Stimulated activated CD8-positive, alpha-beta memory T cell treated with anti-CD3 and anti-CD28 coated beads, Interleukin-2, amount 100 ng/mL, for 48 hours (primary cell): ENCODE measurements around the gene AJUBA.
"Not testable (repeated sequence)": the region's sequence is repeated elsewhere in the genome, so short reads cannot be mapped to it uniquely, and the experiment has no call there.

Experiments
- DNase-seq, 2 donors: peaks; one replicate each; pipeline ENCODE4 v3.0.0-alpha.2; 2020; ENCODE audit warnings: low read depth in 2 of 2

AJUBA gene

DNA sequence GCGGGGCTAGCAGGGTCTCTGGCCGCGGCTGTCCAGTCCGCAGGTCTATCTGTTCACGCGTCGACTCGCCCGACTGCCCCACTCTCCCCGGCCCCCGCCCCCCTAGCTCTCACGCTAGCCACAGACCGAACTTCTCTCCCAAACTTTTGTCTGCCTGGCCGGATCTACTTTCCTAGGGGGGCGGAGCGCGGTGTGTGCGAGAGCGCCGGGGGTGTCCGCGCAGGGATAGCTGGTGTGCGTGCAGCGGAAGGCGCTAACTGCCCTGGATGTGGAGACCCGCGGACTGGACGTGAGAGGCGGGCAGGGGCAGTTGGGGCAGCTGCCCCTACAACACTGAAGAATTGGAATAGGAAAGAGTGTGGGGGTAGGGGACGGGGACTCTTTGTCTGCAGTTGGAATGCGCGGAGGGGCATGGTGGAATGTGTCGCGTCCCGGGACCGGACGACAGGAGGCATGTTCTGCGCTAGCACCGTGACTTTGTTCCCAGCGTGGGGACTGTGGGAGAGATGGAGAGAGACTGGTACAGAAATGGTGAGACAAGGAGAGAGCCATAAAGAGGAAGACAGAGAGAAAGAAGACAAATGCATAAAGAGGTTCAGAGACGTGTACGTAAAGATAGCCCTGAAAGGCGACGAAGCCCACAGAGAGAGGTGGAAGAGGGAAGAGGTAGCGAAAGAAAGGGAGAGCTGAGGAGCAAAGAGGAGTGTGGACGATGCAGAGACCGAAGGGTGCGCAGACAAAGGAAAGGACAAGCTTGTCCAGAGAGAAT lies at the start of gene AJUBA:
TSS of gene AJUBA (minus strand) at position 75 of the 769 bp plus-strand sequence. CDS start 285 bp downstream, outside the sequence.
- DNase-seq, result peak; percentile 48 to 61

DNA sequence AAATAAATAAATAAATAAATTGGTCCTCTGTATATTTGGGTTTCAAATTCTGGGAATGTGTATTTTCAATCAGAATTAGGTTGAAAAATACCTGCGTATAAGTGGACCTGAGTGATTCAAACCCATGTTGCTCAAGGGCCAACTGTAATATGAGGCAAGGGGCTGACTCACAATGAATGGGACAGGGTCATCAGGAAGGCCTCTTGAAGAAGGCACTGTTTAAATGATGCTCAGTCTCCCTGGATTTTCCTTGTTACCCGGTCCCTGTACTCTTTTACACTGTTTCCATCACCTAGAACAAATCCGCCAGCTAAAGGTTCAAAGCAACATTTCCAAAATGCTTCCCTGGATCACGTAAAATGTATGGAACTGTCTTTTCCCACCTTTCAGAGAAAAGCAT lies 48.6 kb upstream of the AJUBA start:
- DNase-seq, result no peak

DNA sequence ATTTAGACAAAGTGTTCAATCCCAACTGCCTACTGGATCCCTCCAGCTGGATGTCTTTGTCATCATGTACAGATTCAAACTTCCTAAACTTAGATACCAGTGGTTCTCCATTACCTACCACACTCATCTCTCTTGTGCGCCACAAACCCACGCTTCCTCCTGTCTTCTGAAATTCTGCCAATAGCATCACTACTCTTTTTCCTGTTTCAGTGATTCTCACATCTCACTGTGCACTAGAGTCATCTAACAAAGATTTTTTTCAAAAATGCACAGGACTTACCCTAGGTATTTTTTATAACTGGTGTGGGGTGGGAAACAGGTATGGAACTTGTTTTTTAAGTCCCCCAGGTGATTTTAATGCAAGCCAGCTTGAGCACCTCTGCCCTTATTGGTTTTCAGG lies 46.4 kb upstream of the AJUBA start:
- no peak for DNase-seq

DNA sequence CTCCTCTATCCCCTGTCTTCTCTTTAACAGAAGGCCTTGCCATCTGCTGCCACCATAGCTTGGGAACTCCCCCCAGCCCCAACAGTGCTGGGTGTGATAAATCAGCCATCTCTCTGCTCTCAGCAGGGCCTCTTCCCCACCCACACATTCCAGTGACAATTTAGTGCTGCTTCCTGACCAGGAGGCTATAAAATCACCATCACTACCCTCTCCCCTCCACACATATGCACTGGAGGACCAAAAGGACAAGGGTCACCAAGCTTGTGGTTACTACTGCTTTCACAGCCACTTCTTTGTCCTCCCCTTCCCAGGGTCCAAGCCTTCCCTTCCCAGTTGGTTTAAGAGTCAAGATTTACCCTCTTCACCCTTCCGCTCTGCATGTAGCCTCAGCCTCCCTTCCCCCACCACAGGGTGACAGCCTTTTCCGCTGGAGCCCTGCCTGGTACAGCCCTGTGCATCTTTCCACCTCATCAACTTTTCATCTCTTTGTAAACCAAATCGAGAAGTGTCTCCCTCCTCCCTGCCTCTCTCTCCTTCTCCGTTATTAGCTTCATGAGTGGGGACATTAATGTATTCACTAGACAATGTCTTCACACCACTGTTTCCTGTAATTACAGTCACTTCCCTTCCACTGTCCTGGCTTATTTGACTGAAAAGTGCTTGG lies 42.9 kb upstream of the AJUBA start:
- no peak for DNase-seq

DNA sequence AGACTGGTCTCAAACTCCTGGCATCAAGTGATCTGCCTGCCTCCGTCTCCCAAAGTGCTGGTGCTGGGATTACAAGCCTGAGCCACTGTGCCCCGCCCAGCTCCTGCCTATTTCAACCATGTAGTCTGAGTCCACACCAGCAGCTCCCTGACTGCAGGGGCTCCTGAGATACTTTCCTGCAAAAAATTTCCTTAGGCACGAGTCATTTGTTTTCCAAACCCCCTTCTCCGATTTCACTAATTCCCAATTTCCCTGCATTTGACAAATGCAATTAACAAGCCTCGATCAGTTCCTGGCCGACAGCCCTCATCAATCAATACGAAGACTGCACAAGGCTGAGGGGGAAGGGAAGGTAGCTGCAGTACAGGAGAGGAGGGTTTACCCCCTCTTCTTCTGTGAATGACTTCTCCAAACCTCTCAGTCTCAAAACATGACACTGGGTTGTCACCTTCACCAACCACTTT lies 42.3 kb upstream of the AJUBA start:
- no peak for DNase-seq

DNA sequence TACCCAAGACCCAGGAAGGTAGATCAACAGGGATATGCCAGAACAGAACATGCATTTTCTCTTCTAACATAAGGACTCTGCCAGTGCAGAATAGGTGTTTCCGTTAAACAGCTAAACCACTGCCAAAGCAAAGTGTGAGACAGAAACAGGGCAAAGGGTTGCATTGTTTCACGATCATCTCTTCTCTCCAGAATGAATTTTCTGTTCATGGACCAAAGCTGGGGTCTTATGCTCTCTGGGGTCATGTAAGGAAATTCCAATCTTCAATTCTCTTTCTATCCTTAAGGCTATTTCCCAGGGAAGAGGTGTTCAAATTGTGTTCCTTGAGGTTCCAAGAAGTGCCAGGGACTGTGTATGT lies 41.4 kb upstream of the AJUBA start:
- DNase-seq, result no peak

DNA sequence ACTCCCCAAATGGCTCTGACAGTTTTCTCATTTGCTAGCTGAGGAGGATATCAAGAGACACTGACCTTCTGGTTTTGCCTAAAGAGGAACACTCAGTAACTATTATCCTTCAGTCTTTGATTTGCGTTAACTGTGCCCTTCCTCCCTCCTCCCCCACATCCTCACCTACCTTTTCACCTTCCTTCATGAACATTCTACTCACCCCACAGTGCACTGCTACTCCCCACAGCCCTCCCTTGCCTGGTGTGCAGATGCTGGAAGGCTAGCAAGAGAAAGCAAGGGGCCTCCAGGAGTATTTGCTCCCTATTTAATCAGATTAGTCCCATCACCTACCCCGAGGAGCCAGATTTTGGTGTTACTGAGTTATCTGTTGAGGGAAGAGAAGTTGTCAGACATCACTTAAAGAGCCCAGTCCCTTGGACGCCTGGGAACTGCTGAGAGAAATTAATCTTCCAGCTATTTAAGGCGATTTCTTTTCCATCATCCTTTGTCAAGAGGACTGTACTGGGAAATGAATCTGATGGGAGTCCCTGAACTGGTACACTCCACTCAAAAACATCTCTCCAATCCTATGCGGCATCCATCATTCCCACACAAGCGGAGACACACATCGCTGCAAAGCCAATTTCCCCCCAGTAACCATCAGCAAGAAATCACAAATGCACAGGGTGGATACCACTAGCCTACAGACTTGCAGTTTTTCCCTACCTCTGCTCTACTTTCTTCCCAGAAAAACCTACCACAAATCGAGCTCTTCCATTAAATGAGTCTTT lies 40.9 kb upstream of the AJUBA start:
- DNase-seq, result no peak

DNA sequence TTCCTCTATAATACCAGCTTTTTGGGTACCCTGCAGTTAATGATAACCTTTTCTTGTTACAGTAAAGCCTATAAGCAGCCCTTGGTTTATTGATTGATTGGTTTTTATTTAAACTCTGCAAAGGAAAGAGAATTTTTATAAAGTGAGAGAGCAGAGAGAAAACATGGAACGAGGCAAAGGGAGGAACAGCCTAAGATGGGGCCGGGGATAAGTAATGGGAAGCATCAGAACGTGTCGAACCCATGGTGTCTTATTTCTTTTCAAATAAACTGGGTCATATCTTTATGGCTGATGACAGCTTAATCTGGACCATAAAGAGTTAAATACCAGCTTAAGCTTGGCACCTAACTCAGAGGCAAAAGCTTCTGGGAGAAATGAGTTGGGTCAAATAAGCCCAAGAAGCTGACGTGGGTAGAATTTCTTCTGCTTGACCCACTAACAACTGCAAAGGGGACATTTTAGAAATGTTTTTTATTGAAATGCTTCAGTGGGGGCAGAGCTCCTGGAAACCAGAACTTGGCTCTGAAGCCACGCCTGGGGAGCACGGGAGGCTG lies 39.6 kb upstream of the AJUBA start:
- DNase-seq, result no peak

DNA sequence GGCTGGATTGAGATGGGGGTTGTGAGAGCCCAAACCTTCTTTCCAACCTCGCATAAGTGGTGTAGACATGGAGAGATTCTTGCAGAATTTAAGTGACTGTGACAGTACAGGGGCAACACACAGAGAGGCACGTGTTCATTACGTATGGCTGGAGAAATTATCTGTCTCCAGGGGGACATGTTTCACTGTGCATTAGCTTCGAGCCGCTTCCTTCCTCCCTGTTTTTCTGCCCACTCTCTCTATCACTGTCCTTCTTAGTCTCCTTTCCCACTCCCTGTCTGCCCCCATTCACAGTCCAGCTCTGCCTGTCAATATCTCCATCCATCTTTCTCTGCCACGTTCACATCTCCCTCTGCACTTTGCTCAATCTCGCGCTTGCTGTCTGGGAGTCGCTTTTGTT lies 39.1 kb upstream of the AJUBA start:
- DNase-seq, result no peak

DNA sequence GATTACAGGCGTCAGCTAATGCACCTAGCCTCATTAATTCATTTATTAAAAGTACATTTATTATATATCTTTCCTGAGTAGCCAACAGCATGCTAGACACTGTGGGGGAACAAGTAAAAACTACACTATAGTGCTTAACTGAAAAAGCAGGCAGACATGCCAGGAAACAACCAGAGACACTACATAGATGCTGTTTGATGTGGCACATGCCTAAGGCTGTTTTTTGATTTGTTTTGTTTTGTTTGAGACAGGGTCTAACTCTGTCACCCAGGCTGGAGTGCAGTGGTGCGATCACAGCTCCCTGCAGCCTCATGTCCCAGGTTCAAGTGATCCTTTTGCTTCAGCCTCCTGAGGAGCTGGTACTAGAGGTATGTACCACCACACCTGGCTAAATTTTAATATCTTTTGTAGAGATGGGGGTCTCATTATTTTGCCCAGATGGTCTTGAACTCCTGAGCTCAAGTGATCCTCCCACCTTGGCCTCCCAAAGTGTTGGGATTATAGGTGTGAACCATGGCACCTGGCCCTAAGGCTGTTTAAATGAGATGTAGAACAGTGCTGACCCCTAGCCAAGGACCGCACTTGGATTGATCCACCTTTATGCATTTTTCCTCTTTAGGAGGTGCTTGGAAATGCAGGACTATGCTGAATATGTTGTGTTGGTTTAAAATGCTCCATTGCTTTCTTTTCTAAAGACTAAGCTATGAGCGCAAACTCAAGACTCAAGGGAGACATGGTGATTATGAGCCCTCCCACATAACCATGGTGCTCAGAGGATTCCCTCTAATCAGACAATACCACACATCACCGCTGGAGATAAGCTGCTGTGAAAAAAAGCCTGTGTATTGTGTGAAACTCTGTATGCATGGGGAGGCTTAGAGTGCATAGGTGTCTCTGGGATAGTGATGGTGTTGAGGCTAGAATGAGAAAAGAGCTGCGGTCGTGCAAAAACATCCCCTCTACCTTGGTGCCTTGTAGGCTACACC lies 38.1 kb upstream of the AJUBA start:
- DNase-seq, result no peak

DNA sequence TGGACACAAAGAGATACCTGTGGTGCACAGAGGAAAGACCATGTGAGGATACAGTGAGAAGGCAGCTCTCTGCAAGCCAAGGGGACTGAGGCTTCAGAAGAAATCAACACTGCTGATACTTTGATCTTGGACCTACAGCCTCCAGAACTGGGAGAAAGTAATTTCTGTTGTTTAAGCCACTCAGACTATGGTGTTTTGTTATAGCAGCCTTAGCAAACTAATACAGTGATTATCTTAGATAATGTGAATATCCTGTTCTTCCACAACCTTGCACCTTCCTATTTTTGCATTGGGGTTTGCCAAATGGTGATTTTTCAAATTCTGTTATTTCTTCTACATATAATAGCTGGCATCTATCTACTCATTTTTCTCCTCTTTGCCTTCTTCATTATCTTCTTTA lies 35.8 kb upstream of the AJUBA start:
- no peak for DNase-seq

DNA sequence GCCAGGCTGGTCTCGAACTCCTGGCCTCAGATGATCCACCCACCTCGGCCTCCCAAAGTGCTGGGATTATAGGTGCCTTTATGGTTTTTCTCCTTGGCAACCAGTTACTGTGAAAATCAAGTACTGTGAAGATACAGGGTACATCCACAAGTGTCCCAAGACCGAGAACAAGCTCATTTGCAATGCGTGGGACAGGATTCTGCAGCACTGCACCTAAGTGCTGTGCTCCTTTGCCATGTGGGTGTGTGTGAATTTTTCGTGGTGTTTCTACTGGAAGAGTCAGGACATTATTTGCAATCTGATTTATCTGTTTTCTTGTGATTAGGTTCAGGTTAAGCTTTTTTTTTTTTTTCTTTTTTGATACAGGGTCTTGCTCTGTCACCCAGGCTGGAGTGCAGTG lies 34.7 kb upstream of the AJUBA start:
- no peak for DNase-seq

DNA sequence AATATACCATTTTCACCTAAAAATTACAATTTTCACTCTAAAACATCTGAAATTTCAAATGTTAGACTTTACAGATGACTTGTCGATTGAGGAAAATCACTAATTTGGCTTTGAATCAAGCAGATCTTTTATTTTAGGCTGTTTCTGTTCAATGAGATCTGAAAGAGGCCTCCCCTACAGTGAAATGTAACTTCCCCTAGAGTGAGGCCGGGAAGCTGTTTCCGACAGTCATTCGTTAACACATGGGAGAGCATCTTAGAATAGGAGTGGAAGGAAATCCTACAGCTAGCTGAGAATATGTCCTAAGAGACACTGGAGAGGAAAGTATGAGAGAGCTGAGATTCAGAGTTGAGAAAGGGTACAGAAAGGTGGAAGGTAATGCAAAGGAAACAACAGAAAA lies 33.3 kb upstream of the AJUBA start:
- DNase-seq, result no peak

DNA sequence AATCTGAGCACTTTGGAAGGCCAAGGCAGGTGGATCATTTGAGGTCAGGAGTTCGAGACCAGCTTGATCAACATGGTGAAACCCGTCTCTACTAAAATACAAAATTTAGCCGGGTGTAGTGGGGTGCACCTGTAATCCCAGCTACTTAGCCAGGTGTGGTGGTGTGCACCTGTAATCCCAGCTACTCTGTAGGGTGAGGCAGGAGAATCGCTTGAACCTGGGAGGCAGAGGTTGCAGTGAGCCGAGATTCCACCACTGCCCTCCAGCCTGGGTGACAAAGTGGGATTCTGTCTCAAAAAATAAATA lies 31.4 kb upstream of the AJUBA start:
- not testable (repeated sequence) for DNase-seq

DNA sequence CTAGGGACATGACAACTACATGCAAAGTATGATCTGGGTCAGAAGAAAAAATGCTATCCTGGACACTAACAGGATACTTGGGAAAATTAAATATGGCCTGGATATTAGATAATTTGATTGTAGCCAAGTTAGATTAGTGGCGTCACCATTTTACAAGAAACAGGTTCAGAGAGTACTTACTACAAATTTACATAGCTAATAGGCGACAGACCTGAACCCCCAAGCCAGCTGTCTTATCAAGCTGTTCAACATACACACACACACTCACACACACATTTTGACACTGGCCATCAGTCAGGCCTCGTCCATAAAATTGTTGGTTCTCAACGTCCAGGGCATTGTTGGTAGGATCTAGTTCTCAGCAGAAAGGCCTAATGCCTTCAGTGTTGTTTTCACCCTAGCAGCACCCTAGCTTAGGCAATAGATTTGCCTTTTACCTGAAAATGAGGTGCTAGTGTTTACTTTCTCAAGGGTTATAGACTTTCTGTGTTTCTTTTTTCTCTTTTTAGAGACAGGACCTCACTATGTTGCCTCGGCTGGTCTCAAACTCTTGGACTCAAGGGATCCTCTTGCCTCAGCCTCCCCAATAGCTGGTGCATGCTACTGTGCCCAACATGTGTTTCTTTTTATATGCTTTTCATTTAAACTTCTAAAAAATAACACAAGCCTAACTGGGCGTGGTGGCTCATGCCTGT lies 30.9 kb upstream of the AJUBA start:
- no peak for DNase-seq

DNA sequence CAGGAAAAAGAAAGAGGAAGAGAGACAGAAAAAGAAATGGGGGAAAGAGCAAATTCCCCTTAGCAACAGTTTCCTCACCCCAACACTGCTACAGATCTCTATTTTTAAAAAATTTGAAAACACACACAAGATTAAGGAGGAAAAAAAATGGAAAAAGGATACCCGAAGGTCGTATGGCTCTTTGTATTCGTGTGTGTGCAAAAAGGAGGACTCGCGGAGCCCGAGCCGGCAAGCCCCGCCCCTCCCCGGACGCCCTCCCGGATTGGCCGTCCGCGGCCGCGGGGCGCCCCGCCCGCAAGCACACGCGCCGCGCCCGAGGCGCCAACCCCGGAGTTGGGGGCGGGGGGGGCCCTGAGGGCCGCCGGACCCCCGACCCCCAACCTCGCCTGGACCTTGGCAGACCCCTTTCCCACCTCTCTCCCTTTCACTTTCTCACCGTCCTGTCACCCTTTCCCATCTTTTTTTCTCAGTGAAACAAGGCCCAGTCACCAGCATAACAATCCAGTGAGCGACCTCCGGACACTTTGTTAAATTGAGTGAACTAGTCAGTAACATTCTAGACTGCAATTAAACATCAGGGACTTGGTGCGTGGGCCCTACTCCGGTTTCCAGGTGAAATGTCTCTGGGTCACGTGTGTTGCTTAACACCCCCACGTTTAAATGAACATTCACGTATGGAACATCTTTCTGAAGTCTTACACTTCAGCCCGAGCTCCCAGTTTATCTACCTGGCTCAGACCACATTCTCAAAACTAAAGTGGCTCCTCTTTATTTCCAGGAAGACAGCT lies 27.8 kb upstream of the AJUBA start, which contains the start of gene C14orf93:
TSS of gene C14orf93 (minus strand) at position 205 of the 788 bp plus-strand sequence. CDS start 11,120 bp downstream, outside the sequence.
- peak; percentile 80 to 84 for DNase-seq

DNA sequence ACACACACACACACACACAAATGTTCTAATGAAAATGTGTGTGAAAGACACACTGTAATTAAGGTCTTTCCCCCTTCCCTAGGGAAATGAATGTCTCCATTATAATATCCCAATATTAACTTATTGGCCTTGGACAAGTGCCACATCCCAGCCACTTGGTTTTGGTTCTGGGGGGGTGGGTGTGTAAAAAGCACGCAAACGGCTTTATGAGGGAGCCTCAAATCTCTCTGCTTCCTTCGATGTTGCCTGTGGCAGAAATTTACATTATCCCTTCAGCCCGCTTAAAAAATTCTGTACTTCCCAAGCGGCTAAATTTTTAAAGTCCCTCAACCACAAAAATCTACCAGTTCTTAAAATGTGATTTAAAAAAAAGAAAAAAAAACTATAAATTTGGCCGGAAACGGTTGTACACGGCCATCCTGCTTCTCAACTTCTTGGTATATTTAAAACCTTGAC lies 27.2 kb upstream of the AJUBA start:
- DNase-seq, result no peak

DNA sequence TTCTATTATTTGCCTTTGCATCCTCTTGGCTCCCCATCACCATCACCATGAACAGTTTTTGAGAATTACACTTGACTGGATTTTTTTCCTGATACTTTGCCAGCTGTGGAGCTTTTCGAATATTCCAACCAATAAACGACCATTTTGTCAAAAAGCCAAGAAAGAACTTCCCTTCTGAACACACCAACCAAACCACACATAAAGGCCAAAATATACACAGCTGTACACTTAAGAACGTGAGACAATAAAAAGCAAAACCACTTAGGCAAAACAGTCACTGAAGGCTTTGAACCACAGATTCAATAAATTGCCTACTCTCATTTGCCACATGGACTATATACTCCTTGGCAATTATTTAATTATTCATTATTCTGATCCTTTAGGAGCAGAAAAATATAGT lies 26.5 kb upstream of the AJUBA start:
- DNase-seq, result no peak

DNA sequence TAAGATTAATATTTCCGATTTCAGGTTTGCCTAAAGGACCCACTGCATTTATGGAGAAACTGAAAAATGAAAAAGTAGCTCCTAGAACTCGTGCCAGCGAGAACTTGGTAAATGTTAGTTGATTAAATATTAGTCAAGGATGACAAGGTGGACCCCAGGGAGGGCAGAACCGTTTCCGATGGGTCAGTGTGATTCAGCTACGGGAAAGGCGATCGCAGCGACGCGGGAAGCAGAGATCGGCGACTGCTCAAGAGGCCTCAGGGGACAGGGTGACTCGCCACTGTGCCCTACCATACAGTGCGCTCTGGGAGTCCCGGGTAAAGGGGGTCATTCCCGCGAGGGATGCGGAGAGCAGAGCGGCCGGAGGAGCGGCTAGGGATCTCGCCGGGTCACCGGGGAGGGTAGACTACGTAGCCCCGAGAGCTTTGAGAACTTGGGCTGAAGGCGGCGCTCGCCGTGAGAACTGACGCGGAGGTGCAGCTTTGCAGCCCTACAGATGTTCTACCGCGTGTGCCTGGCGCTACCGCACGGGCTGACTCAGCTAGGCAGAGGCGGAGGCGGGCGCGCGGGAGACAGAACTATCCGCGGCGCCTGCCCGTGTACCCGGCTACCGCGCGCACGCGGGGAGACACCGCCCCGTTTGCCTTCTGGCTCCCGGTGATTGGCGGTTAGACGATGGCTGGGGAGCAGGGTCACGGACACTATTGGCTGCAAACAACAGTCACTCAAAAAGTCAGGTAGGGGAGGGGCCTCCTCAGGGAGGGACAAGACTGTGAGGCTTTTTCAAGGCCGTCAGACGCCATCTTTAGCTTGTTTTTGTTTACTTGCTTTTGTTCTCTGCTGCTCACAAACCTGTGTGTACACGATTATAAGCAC lies 24.4 kb upstream of the AJUBA start:
- peak; percentile 93 for DNase-seq
